K562 (cell line): ENCODE results near the gene ZNF239. TPM values are rescaled to one million over a fixed set of nuclear protein-coding genes. Genes with fewer than 3 reads are reported as not detected.
A peak's percentile ranks its signal among the peaks of the same experiment; 100 is the strongest.

Experiments used
- ATAC-seq: fragments of 200-7000 bp; cut with Tn5 transposase; 3 replicates; pipeline ENCODE4 v1.9.1; 2020; ENCODE audit warnings: moderate library complexity
- BruUV-seq: library from RNA; stranded (reverse); fragments of 400-500 nt; replicated peaks from 2 replicates; lab custom pipeline; 2021; lab: Mats Ljungman, UMichigan
- CTCF ChIA-PET: fragments of 300-600 bp; formaldehyde crosslinking; extraction: SDS; loops from one replicate; lab custom pipeline; 2021; ENCODE audit warnings: low intra/inter-chr PET ratio; lab: Yijun Ruan, JAX
- POLR2A ChIA-PET: fragments of 300-600, 350-650 bp; sonication (Branson Sonifier 250); formaldehyde crosslinking; extraction: SDS; loops from one replicate; lab custom pipeline; 2021; ENCODE audit warnings: antibody characterized with exemption, inconsistent platforms; lab: Yijun Ruan, JAX
- DNase-seq, 4 experiments: peaks; one replicate each; pipeline versions ENCODE4 v3.0.0 to v3.0.0-alpha.2; 2011 to 2018; ENCODE audit warnings: low spot score in 3 of 4, mixed read lengths in 3 of 4; ENCODE audit errors: extremely low read depth in 1 of 4
- FAIRE-seq: peaks from 2 replicates; lab custom pipeline; 2011; peaks lifted over from hg19 to GRCh38; lab: Jason Lieb, UNC
- H2AFZ ChIP-seq: 2 replicates; pipeline ENCODE4 v1.6.0; 2011; ENCODE audit warnings: low read depth, low read length, control low read depth, inconsistent platforms
- H3K27ac ChIP-seq: fragments of 200-600 bp; 3 replicates; pipeline ENCODE4 v1.8.0; 2011; ENCODE audit warnings: low read depth, mild to moderate bottlenecking, control low read depth, inconsistent platforms, low read length, moderate library complexity, mixed read lengths; ENCODE audit errors: extremely low read depth
- H3K27me3 ChIP-seq, 2 experiments: fragments of 300-600 bp in 1 of 2; 2 replicates in 1 of 2; 3 replicates in 1 of 2; pipeline versions ENCODE4 v1.6.0 to v1.8.0; 2011; ENCODE audit warnings: inconsistent platforms in 2 of 2, low read length in 2 of 2, mild to moderate bottlenecking in 1 of 2, mixed read lengths in 1 of 2, moderate library complexity in 1 of 2; ENCODE audit not compliant: control insufficient read depth in 2 of 2, insufficient read depth in 2 of 2
- H3K36me3 ChIP-seq: fragments of 300-600 bp; 3 replicates; pipeline ENCODE4 v1.8.0; 2011; ENCODE audit warnings: mild to moderate bottlenecking, low read length, inconsistent platforms; ENCODE audit not compliant: control insufficient read depth, insufficient read depth
- H3K4me1 ChIP-seq, 2 experiments: fragments of 200-600 bp in 1 of 2; replicated peaks in 1 of 2; 2 replicates in 1 of 2; 3 replicates in 1 of 2; pipeline versions ENCODE4 v1.5.1 to v1.8.0; 2011; ENCODE audit warnings: inconsistent platforms in 2 of 2, low read length in 2 of 2, mild to moderate bottlenecking in 1 of 2, mixed read lengths in 1 of 2, moderate library complexity in 1 of 2; ENCODE audit not compliant: control insufficient read depth in 2 of 2, insufficient read depth in 2 of 2
- H3K4me2 ChIP-seq: 2 replicates; pipeline ENCODE4 v1.6.1; 2011; ENCODE audit warnings: low read length, control low read depth, inconsistent platforms, mixed read lengths; ENCODE audit not compliant: insufficient read depth
- H3K4me3 ChIP-seq: fragments of 200-600 bp; sonication (generic), shearing (Covaris generic); 2 replicates; pipeline ENCODE4 v1.5.1; 2016; ENCODE audit warnings: control low read depth, inconsistent platforms
- H3K79me2 ChIP-seq: fragments of 200-600 bp; 3 replicates; pipeline ENCODE4 v1.8.0; 2011; ENCODE audit warnings: low read length, inconsistent platforms; ENCODE audit not compliant: control insufficient read depth, insufficient read depth
- H3K9ac ChIP-seq, 2 experiments: 2 replicates each; pipeline versions ENCODE4 v1.6.0 to v1.6.1; 2011; ENCODE audit warnings: low read depth in 2 of 2, low read length in 2 of 2, control low read depth in 1 of 2, inconsistent platforms in 1 of 2, mild to moderate bottlenecking in 1 of 2, mixed read lengths in 1 of 2; ENCODE audit not compliant: insufficient read depth in 1 of 2
- H3K9me1 ChIP-seq: one replicate; pipeline ENCODE4 v1.6.0; 2011; ENCODE audit warnings: inconsistent platforms, mild to moderate bottlenecking, low read length, moderate library complexity; ENCODE audit not compliant: control insufficient read depth, insufficient read depth
- H3K9me3 ChIP-seq: replicated peaks from 2 replicates; pipeline ENCODE4 v1.5.1; 2011; ENCODE audit warnings: low read depth, low read length, inconsistent platforms; ENCODE audit not compliant: control insufficient read depth, insufficient read depth
- H4K20me1 ChIP-seq: replicated peaks from 2 replicates; pipeline ENCODE4 v1.6.1; 2011; ENCODE audit warnings: low read length, inconsistent platforms, mixed read lengths; ENCODE audit not compliant: control insufficient read depth, insufficient read depth
- ARHGAP35 ChIP-seq: fragments of 450-650 bp; IDR thresholded peaks from 2 replicates; pipeline ENCODE4 v1.6.1; 2018; ENCODE audit not compliant: partially characterized antibody
- BMI1 ChIP-seq: fragments of 150-350 bp; IDR thresholded peaks from 2 replicates; pipeline ENCODE4 v1.6.1; 2014; ENCODE audit warnings: low read length
- FUS ChIP-seq: fragments of 200-400 bp; formaldehyde crosslinking; optimal IDR thresholded peaks from 2 replicates; pipeline ENCODE3; 2017; ENCODE audit warnings: low read depth, low read length
- HMGN3 ChIP-seq: IDR thresholded peaks from 2 replicates; pipeline ENCODE4 v1.6.1; 2011; ENCODE audit warnings: borderline replicate concordance, low read depth, mild to moderate bottlenecking, mixed read lengths, low read length; ENCODE audit not compliant: insufficient read length; ENCODE audit errors: extremely low read depth
- KLF13 ChIP-seq: fragments of 450-650 bp; IDR thresholded peaks from 2 replicates; pipeline ENCODE4 v1.6.1; 2016; ENCODE audit warnings: missing genetic modification characterization, low read depth, mild to moderate bottlenecking, missing compliant biosample characterization, moderate library complexity, borderline replicate concordance
- MAFG ChIP-seq: fragments of 450-650 bp; conservative IDR thresholded peaks from 2 replicates; pipeline ENCODE4 v1.6.1; 2016; ENCODE audit warnings: missing genetic modification characterization, missing compliant biosample characterization
- MBD1 ChIP-seq: fragments of 250-450 bp; sonication (Bioruptor Pico); IDR thresholded peaks from 2 replicates; pipeline ENCODE4 v1.8.0; 2022; ENCODE audit warnings: inconsistent platforms
- MEF2D ChIP-seq: conservative IDR thresholded peaks from 2 replicates; pipeline ENCODE4 v1.6.1; 2016; ENCODE audit warnings: low read depth, missing genetic modification characterization, missing compliant biosample characterization
- NR2F6 ChIP-seq: fragments of 450-650 bp; formaldehyde crosslinking; IDR thresholded peaks from 2 replicates; pipeline ENCODE4 v1.4.0; 2020; ENCODE audit warnings: mild to moderate bottlenecking
- OTX1 ChIP-seq: fragments of 450-650 bp; formaldehyde crosslinking; IDR thresholded peaks from 2 replicates; pipeline ENCODE4 v1.4.0; 2022; ENCODE audit warnings: mild to moderate bottlenecking
- RFX1 ChIP-seq: fragments of 450-650 bp; IDR thresholded peaks from 2 replicates; pipeline ENCODE4 v1.6.1; 2016; ENCODE audit warnings: mild to moderate bottlenecking, moderate library complexity
- SNIP1 ChIP-seq: fragments of 450-650 bp; IDR thresholded peaks from 2 replicates; pipeline ENCODE4 v1.7.1; 2017; ENCODE audit warnings: low read depth, mild to moderate bottlenecking
- SRSF3 ChIP-seq: fragments of 200-400 bp; formaldehyde crosslinking; IDR thresholded peaks from 2 replicates; pipeline ENCODE4 v1.6.1; 2016; ENCODE audit warnings: mild to moderate bottlenecking, low read length, moderate library complexity; ENCODE audit not compliant: insufficient read depth
- U2AF2 ChIP-seq: fragments of 200-400 bp; formaldehyde crosslinking; optimal IDR thresholded peaks from 2 replicates; pipeline ENCODE3; 2017; ENCODE audit warnings: low read depth, mild to moderate bottlenecking, low read length
- ZBTB17 ChIP-seq: fragments of 450-650 bp; formaldehyde crosslinking; IDR thresholded peaks from 2 replicates; pipeline ENCODE4 v1.4.0; 2020; ENCODE audit warnings: mild to moderate bottlenecking
- ZBTB5 ChIP-seq: fragments of 450-650 bp; IDR thresholded peaks from 2 replicates; pipeline ENCODE4 v1.6.1; 2017; ENCODE audit warnings: antibody characterized with exemption
- ZC3H8 ChIP-seq: fragments of 450-650 bp; IDR thresholded peaks from 2 replicates; pipeline ENCODE4 v1.6.1; 2017
- ZNF212 ChIP-seq: fragments of 450-650 bp; formaldehyde crosslinking; IDR thresholded peaks from 2 replicates; pipeline ENCODE4 v1.4.0; 2020; ENCODE audit warnings: mild to moderate bottlenecking
- ZNF436 ChIP-seq: fragments of 250-450, 450-650 bp; sonication (Bioruptor Pico); formaldehyde crosslinking; IDR thresholded peaks from 2 replicates; pipeline ENCODE4 v1.7.0; 2020; ENCODE audit warnings: mild to moderate bottlenecking
- ZNF75A ChIP-seq: fragments of 450-650 bp; formaldehyde crosslinking; IDR thresholded peaks from 2 replicates; pipeline ENCODE4 v1.4.0; 2020; ENCODE audit warnings: mild to moderate bottlenecking
- ZSCAN32 ChIP-seq: fragments of 450-650 bp; formaldehyde crosslinking; IDR thresholded peaks from 2 replicates; pipeline ENCODE4 v1.4.0; 2020; ENCODE audit warnings: mild to moderate bottlenecking, moderate library complexity
- in situ Hi-C: fragments of 300-500 bp; cut with MboI; formaldehyde crosslinking; loops from 4 replicates; pipeline ENCODE4 v1.15.0; 2018; ENCODE audit warnings: inconsistent platforms, mixed read lengths
- intact Hi-C: fragments of 100-400 bp; cut with micrococcal nuclease; formaldehyde crosslinking; loops from 2 replicates; pipeline ENCODE4 v1.14.2; 2022
- polyA plus RNA-seq, 8 experiments: library from polyadenylated mRNA; depleted of rRNA in 4 of 8; stranded (reverse) in 5 of 8; unstranded in 3 of 8; fragments of >200 nt; fragmentation: Nextera tagmentation in 2 of 8; fragmentation: Illumina TruSeq in 1 of 8; extraction: Ambion mirVana in 2 of 8; extraction: Trizol in 1 of 8; gene quantifications; 2 replicates each; pipeline versions ENCODE4 v1.2.1 to v1.2.3, GENCODE V29; 2011 to 2014; ENCODE audit warnings: inconsistent platforms in 1 of 8, missing spikeins in 1 of 8
- total RNA-seq, 7 experiments: library from RNA; depleted of rRNA in 6 of 7; stranded (reverse); fragments of >200 nt in 6 of 7; fragmentation: Illumina TruSeq in 2 of 7; extraction: Trizol in 2 of 7; gene quantifications; 2 replicates each; pipeline versions ENCODE4 v1.2.1 to v1.2.3, GENCODE V29; 2011 to 2021; ENCODE audit warnings: low replicate concordance in 1 of 7

The ZNF239 gene
- total and polyA plus RNA-seq, 9 of the 15 experiments (the other 6 are each of a cell fraction or from before 2014, with no cell fraction given) = 13.7 to 26.7 (median 23.4) TPM

- no peak for TF ChIP-seq ARHGAP35
- peak; percentile 55; the same call in 1 of the 2 replicates for TF ChIP-seq ZNF75A
- TF ChIP-seq, all 486 proteins: peak for 5
Measured at GRCh38 chr10:43616697-43617370, 42.4 kb upstream of the ZNF239 start (continued).

GRCh38 chr10:43610636-43611035 is 36.2 kb upstream of the ZNF239 start:
- no peak for FAIRE-seq
- Histone ChIP-seq H2AFZ (no peak overlapping the region), H3K9ac (no peak overlapping the region), H3K4me3 (no peak overlapping the region), H3K79me2 (peaks cover 12% of the 10 kb centered on the region), H3K36me3 (peaks cover 72% of the 10 kb centered on the region), H3K4me2 (no peak overlapping the region), H3K27me3 (no peaks in the 10 kb centered on the region), H3K4me1 (peaks cover 0 to 12% of the 10 kb centered on the region in 2 experiments; a peak in 3 of 5 replicates), H3K9me1 (no peaks in the 10 kb centered on the region), H3K27ac (no peak overlapping the region), H3K9me3 (peaks cover 10% of the 10 kb centered on the region), H4K20me1 (no peaks in the 10 kb centered on the region)
- POLR2A ChIA-PET = interaction anchor here (1.0 kb wide), 1 partner anchor 16 kb away, joined by 3 read pairs; no protein-coding TSS in a partner anchor
- DNase-seq = no peak
- no TSS peak for BruUV-seq
- no peak for ATAC-seq
- CTCF ChIA-PET = no interaction called here
- in situ Hi-C loops (no loop called here), intact Hi-C loops (no loop called here)
- TF ChIP-seq MEF2D (tag) (no peak), OTX1 (CRISPR knock-in tag) (no peak), ZC3H8 (no peak), ZNF436 (CRISPR knock-in tag) (no peak), MBD1 (no peak), SRSF3 (no peak), HMGN3 (no peak), FUS (no peak), NR2F6 (CRISPR knock-in tag) (no peak), MAFG (tag) (no peak), RFX1 (no peak), ZNF212 (CRISPR knock-in tag) (no peak), BMI1 (no peak), ZBTB5 (no peak), SNIP1 (no peak), KLF13 (no peak), ZSCAN32 (no peak), U2AF2 (no peak), ZBTB17 (CRISPR knock-in tag) (no peak)
